ENCODE measurements around the gene TARM1. TPM values are rescaled to one million over a fixed set of nuclear protein-coding genes. Genes with fewer than 3 reads are reported as not detected.
"Not testable (repeated sequence)": the region's sequence is repeated elsewhere in the genome, so short reads cannot be mapped to it uniquely, and the experiment has no call there.

The TARM1 gene
- total RNA-seq, 1 donor from 2014 or later, result not detected

GRCh38 chr19:54105796-54106195, 24.6 kb upstream of the TARM1 start:
- TF ChIP-seq, protein P1, sequence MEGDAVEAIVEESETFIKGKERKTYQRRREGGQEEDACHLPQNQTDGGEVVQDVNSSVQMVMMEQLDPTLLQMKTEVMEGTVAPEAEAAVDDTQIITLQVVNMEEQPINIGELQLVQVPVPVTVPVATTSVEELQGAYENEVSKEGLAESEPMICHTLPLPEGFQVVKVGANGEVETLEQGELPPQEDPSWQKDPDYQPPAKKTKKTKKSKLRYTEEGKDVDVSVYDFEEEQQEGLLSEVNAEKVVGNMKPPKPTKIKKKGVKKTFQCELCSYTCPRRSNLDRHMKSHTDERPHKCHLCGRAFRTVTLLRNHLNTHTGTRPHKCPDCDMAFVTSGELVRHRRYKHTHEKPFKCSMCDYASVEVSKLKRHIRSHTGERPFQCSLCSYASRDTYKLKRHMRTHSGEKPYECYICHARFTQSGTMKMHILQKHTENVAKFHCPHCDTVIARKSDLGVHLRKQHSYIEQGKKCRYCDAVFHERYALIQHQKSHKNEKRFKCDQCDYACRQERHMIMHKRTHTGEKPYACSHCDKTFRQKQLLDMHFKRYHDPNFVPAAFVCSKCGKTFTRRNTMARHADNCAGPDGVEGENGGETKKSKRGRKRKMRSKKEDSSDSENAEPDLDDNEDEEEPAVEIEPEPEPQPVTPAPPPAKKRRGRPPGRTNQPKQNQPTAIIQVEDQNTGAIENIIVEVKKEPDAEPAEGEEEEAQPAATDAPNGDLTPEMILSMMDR (IDR thresholded peaks at IDR 0.05; ENCODE audit: unreplicated experiment), result no peak
- peak overlapping the region; percentile 4 for H3K4me3 Mint-ChIP-seq (ENCODE audit: unreplicated experiment)
- no peak overlapping the region for H3K27ac Mint-ChIP-seq (ENCODE audit: unreplicated experiment)
- no peak for DNase-seq (ENCODE audit: low spot score)
- no peaks in the 10 kb centered on the region for H3K9me3 Mint-ChIP-seq (ENCODE audit: unreplicated experiment)
- peaks cover 28% of the 10 kb centered on the region for H3K36me3 Mint-ChIP-seq (ENCODE audit: low read depth, unreplicated experiment)
- H3K27me3 Mint-ChIP-seq (ENCODE audit: unreplicated experiment), result peaks cover 11% of the 10 kb centered on the region
- H3K4me1 Mint-ChIP-seq (ENCODE audit: unreplicated experiment), result peaks cover 9% of the 10 kb centered on the region

- no peak for DNase-seq (ENCODE audit: low spot score)
- H3K36me3 Mint-ChIP-seq (ENCODE audit: low read depth, unreplicated experiment), result peaks cover 23% of the 10 kb centered on the region
- H3K4me1 Mint-ChIP-seq (ENCODE audit: unreplicated experiment), result peaks cover 8% of the 10 kb centered on the region
- peaks cover 9% of the 10 kb centered on the region for H3K27me3 Mint-ChIP-seq (ENCODE audit: unreplicated experiment)
- TF ChIP-seq, protein P1 (IDR thresholded peaks at IDR 0.05; ENCODE audit: unreplicated experiment), result no peak
- H3K4me3 Mint-ChIP-seq (ENCODE audit: unreplicated experiment), result peak overlapping the region; percentile 4
- H3K27ac Mint-ChIP-seq (ENCODE audit: unreplicated experiment), result no peak overlapping the region
- no peaks in the 10 kb centered on the region for H3K9me3 Mint-ChIP-seq (ENCODE audit: unreplicated experiment)
These were observed 24.0 kb upstream of the TARM1 start for GRCh38 chr19:54104998-54105715.

DNA sequence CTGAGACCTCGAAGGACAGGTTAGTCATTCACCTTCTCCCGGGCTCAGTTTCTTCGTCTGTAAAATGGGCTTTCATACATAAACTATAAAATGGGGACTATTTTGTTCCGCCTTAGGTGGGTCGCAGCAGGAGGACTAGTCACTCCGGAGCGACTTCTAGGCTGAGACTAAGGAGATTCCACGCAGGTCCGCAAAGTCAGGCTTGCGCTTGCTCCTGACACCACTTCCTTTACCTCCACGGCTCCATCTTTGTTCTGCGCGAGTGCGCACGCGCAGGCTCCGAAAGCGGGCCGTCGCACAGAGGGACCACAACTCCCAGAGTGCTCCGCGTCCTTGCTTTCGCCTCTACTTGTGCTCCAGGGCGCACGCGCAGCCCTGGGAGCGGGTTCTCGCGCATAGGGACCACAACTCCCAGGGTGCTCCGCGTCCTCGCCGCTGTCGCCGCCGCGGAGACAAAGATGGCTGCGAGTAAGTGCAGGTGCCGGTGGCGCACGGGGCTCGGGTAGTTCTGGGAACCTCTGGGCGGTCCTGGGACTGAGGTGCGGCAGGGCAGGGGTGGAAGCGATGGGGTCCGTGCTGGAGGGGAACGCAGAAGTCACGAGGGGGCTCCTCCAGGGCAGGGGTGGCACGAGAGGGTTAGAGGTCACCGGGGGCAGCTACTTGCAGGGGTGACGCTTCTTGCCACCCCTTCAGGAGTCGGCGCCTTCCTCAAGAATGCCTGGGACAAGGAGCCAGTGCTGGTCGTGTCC, 21.4 kb upstream of the TARM1 start, which contains the start of gene NDUFA3:
TSS of gene NDUFA3 (plus strand) at position 435 of the 749 bp plus-strand sequence. CDS start at position 459, 24 bp downstream.
- Mint-ChIP-seq H3K4me3 (ENCODE audit: unreplicated experiment) (peak within 1 kb of the TSS; percentile 96), H3K9me3 (ENCODE audit: unreplicated experiment) (no peaks in the 10 kb centered on the region), H3K27me3 (ENCODE audit: unreplicated experiment) (peaks cover 6% of the 10 kb centered on the region), H3K27ac (ENCODE audit: unreplicated experiment) (peak within 1 kb of the TSS; percentile 36), H3K36me3 (ENCODE audit: low read depth, unreplicated experiment) (peaks cover 18% of the 10 kb centered on the region), H3K4me1 (ENCODE audit: unreplicated experiment) (peaks cover 8% of the 10 kb centered on the region)
- TF ChIP-seq, protein P1 (IDR thresholded peaks at IDR 0.05; ENCODE audit: unreplicated experiment), result no peak
- DNase-seq (ENCODE audit: low spot score), result peak; percentile 96

- no peak for DNase-seq (ENCODE audit: low spot score)
- H3K4me3 Mint-ChIP-seq (ENCODE audit: unreplicated experiment), result peak within 1 kb of the TSS; percentile 3
- peaks cover 14% of the 10 kb centered on the region for H3K4me1 Mint-ChIP-seq (ENCODE audit: unreplicated experiment)
- H3K27me3 Mint-ChIP-seq (ENCODE audit: unreplicated experiment), result peaks cover 4% of the 10 kb centered on the region
- TF ChIP-seq, protein P1 (IDR thresholded peaks at IDR 0.05; ENCODE audit: unreplicated experiment), result no peak
- peak within 1 kb of the TSS; percentile 31 for H3K27ac Mint-ChIP-seq (ENCODE audit: unreplicated experiment)
- peaks cover 3% of the 10 kb centered on the region for H3K36me3 Mint-ChIP-seq (ENCODE audit: low read depth, unreplicated experiment)
- no peaks in the 10 kb centered on the region for H3K9me3 Mint-ChIP-seq (ENCODE audit: unreplicated experiment)
These were observed 19.4 kb upstream of the TARM1 start, which contains the start of gene OSCAR for GRCh38 chr19:54100561-54100960. OSCAR (minus strand) TSS chr19:54100803; CDS start chr19:54100792, 11 bp downstream.

DNA sequence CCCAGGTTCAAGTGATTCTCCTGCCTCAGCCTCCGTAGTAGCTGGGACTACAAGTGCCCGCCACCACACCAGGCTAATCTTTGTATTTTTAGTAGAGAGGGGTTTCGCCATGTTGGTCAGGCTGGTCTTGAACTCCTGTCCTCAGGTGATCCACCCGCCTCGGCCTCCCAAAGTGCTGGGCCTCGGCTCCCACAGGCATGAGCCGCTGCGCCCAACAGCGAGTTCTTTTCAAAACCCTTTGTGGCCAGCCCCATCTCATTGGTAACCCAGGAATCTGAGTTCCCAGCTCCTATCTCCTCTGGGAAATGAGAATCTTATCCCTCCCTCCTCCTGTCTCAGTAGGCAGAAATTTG, 18.7 kb upstream of the TARM1 start:
- not testable (repeated sequence) for H3K27ac Mint-ChIP-seq (ENCODE audit: unreplicated experiment); H3K36me3 Mint-ChIP-seq (ENCODE audit: low read depth, unreplicated experiment); DNase-seq (ENCODE audit: low spot score); H3K27me3 Mint-ChIP-seq (ENCODE audit: unreplicated experiment); H3K4me3 Mint-ChIP-seq (ENCODE audit: unreplicated experiment); H3K9me3 Mint-ChIP-seq (ENCODE audit: unreplicated experiment)
- H3K4me1 Mint-ChIP-seq (ENCODE audit: unreplicated experiment), result peaks cover 14% of the 10 kb centered on the region

All from endothelial cell (in vitro differentiated cells).